DND-41 (cell line): ENCODE data around the gene DBX2.
"Not testable (repeated sequence)": the region's sequence is repeated elsewhere in the genome, so short reads cannot be mapped to it uniquely, and the experiment has no call there.

ENCODE experiments used
- ATAC-seq: fragments of 200-7000 bp; cut with Tn5 transposase; 3 replicates; pipeline ENCODE4 v1.9.1; 2021; ENCODE audit warnings: low read depth; ENCODE audit not compliant: insufficient read depth
- DNase-seq: peaks from one replicate; pipeline ENCODE4 v3.0.0-alpha.2; 2020
- H2AFZ ChIP-seq: 2 replicates; pipeline ENCODE4 v1.6.0; 2012; ENCODE audit warnings: low read depth, low read length
- H3K27ac ChIP-seq: 2 replicates; pipeline ENCODE4 v1.5.1; 2012; ENCODE audit warnings: low read length, inconsistent platforms
- H3K27me3 ChIP-seq: fragments of 200-600 bp; sonication (generic); 2 replicates; pipeline ENCODE4 v1.6.0; 2012; ENCODE audit warnings: low read length, mild to moderate bottlenecking, inconsistent platforms; ENCODE audit not compliant: insufficient read depth, poor library complexity
- H3K36me3 ChIP-seq: 2 replicates; pipeline ENCODE4 v1.5.1; 2012; ENCODE audit warnings: low read length, inconsistent platforms; ENCODE audit not compliant: insufficient read depth
- H3K4me1 ChIP-seq: 2 replicates; pipeline ENCODE4 v1.5.1; 2012; ENCODE audit warnings: mild to moderate bottlenecking, low read length; ENCODE audit not compliant: insufficient read depth
- H3K4me2 ChIP-seq: 2 replicates; pipeline ENCODE4 v1.6.0; 2012; ENCODE audit warnings: mild to moderate bottlenecking, moderate library complexity, low read length, inconsistent platforms; ENCODE audit not compliant: insufficient read depth
- H3K4me3 ChIP-seq, 2 experiments: fragments of 200-600 bp in 1 of 2; shearing (Covaris generic) in 1 of 2; 2 replicates each; pipeline ENCODE4 v1.5.1; 2012 to 2016; ENCODE audit warnings: inconsistent platforms in 2 of 2, low read length in 2 of 2, mild to moderate bottlenecking in 2 of 2, low read depth in 1 of 2, moderate library complexity in 1 of 2
- H3K79me2 ChIP-seq: 2 replicates; pipeline ENCODE4 v1.6.0; 2012; ENCODE audit warnings: low read length, inconsistent platforms; ENCODE audit not compliant: insufficient read depth
- H3K9ac ChIP-seq: 2 replicates; pipeline ENCODE4 v1.6.0; 2012; ENCODE audit warnings: low read depth, mild to moderate bottlenecking, inconsistent platforms, low read length, moderate library complexity
- H3K9me3 ChIP-seq: 2 replicates; pipeline ENCODE4 v1.5.1; 2012; ENCODE audit warnings: low read length, moderate library complexity, mild to moderate bottlenecking, inconsistent platforms; ENCODE audit not compliant: insufficient read depth, severe bottlenecking
- H4K20me1 ChIP-seq: 2 replicates; pipeline ENCODE4 v1.6.0; 2012; ENCODE audit warnings: low read length; ENCODE audit not compliant: insufficient read depth
- EZH2 ChIP-seq: IDR thresholded peaks from 3 replicates; pipeline ENCODE4 v1.6.1; 2012; ENCODE audit warnings: borderline replicate concordance, low read depth, mild to moderate bottlenecking, moderate library complexity, low read length, inconsistent platforms; ENCODE audit not compliant: severe bottlenecking
- TF ChIP-seq, protein P1 (sequence below): IDR thresholded peaks from 2 replicates; pipeline ENCODE4 v1.5.1; 2012; ENCODE audit warnings: borderline replicate concordance, low read length, moderate library complexity, mild to moderate bottlenecking; ENCODE audit not compliant: poor library complexity, severe bottlenecking; ENCODE audit errors: extremely low read depth

DBX2 gene

DNA sequence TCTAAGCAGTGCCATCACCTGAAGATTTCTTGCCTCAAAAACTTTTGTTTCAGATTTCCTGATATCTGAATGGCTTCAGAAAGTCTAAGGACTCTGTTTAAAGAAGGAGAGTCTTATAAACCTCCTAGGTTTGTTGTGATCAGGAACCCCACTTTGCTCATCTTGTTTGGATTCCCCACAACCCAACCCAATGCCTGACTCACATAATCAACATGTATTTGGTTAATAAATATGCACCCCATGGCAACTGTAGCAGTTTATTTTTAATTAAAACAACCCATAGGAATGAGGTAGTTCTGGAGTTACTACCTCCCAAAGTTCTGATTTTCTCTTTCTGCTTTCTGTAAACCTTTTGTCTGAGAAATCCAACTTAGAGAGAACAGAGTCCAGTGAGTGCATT lies 51.5 kb downstream of the DBX2 start:
- TF ChIP-seq EZH2: no peak
- TF ChIP-seq, protein P1, sequence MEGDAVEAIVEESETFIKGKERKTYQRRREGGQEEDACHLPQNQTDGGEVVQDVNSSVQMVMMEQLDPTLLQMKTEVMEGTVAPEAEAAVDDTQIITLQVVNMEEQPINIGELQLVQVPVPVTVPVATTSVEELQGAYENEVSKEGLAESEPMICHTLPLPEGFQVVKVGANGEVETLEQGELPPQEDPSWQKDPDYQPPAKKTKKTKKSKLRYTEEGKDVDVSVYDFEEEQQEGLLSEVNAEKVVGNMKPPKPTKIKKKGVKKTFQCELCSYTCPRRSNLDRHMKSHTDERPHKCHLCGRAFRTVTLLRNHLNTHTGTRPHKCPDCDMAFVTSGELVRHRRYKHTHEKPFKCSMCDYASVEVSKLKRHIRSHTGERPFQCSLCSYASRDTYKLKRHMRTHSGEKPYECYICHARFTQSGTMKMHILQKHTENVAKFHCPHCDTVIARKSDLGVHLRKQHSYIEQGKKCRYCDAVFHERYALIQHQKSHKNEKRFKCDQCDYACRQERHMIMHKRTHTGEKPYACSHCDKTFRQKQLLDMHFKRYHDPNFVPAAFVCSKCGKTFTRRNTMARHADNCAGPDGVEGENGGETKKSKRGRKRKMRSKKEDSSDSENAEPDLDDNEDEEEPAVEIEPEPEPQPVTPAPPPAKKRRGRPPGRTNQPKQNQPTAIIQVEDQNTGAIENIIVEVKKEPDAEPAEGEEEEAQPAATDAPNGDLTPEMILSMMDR: no peak
- H3K27me3 ChIP-seq: no peaks in the 10 kb centered on the region
- no peaks in the 10 kb centered on the region for H3K79me2 ChIP-seq
- H3K27ac ChIP-seq: no peak overlapping the region
- H3K36me3 ChIP-seq: no peaks in the 10 kb centered on the region
- H3K4me2 ChIP-seq: no peak overlapping the region
- H3K9ac ChIP-seq: no peak overlapping the region
- no peak overlapping the region for H2AFZ ChIP-seq
- H4K20me1 ChIP-seq: no peaks in the 10 kb centered on the region
- H3K4me1 ChIP-seq: no peaks in the 10 kb centered on the region
- no peaks in the 10 kb centered on the region for H3K9me3 ChIP-seq
- no peak overlapping the region for H3K4me3 ChIP-seq
- ATAC-seq: no peak
- no peak for DNase-seq

DNA sequence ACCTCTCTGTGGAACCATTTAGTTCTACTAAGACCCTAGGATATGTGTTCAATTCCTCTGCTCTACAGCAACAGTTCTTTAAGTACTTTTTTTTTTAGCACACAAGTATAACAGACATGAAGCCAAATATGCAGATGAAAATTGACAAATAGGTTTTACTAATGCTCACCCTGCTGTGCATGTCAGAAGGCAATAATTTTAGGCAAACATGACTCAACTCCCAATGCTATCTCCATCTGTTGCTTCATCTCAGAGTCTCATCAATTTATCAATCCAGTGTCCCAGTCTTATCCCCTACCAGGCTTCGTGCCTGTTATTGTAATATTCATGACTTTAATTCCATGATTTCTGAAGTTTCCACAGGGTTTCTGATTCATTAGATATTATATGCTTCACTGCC lies 57.7 kb downstream of the DBX2 start:
- no peaks in the 10 kb centered on the region for H3K27me3 ChIP-seq
- no peak for ATAC-seq
- H3K4me1 ChIP-seq: no peaks in the 10 kb centered on the region
- H3K36me3 ChIP-seq: no peaks in the 10 kb centered on the region
- no peak overlapping the region for H3K4me3 ChIP-seq
- no peaks in the 10 kb centered on the region for H3K79me2 ChIP-seq
- no peaks in the 10 kb centered on the region for H4K20me1 ChIP-seq
- no peak overlapping the region for H2AFZ ChIP-seq
- DNase-seq: no peak
- H3K9me3 ChIP-seq: no peaks in the 10 kb centered on the region
- H3K4me2 ChIP-seq: no peak overlapping the region
- no peak overlapping the region for H3K9ac ChIP-seq
- H3K27ac ChIP-seq: no peak overlapping the region
- TF ChIP-seq EZH2: no peak
- TF ChIP-seq, protein P1: no peak

DNA sequence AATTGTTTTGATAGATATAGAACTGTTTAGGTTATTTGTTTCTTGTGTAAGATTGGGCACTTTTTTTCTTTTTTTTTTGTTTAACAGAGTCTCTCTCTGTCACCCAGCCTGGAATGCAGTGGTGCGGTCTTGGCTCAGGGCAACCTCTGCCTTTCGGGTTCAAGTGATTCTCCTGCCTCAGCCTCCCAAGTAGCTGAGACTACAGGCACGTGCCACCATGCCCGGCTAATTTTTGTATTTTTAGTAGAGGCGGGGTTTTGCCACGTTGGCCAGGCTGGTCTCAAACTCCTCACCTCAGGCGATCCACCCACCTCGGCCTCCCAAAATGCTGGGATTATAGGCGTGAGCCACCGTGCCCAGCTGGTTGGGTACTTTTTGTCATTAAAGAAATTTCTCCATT lies 66.0 kb downstream of the DBX2 start:
- H3K4me1 ChIP-seq, H3K4me2 ChIP-seq, H2AFZ ChIP-seq, H3K4me3 ChIP-seq, ATAC-seq, H3K27me3 ChIP-seq, H3K9ac ChIP-seq, H4K20me1 ChIP-seq, H3K9me3 ChIP-seq, H3K27ac ChIP-seq, H3K36me3 ChIP-seq, H3K79me2 ChIP-seq, DNase-seq: not testable (repeated sequence)

DNA sequence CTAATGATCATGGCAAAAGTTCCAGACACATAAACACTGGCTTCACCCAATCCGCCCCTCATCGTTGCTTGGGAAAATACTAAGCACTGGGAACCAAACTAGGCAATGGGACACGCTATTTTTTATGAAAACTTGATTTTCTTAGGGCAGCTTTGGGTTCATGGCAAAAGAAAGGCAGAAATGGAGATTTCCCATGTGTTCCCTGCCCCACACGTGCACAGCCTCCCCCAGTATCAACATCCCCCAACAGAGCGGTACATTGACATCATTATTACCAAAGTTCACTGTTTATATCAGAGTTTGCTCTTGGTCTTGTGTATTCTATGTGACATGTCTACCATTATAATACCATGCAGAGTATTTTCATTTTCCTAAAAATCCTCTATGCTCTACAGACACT lies 71.0 kb downstream of the DBX2 start:
- no peak for DNase-seq
- no peak overlapping the region for H3K9ac ChIP-seq
- no peaks in the 10 kb centered on the region for H3K27me3 ChIP-seq
- H3K27ac ChIP-seq: no peak overlapping the region
- H4K20me1 ChIP-seq: no peaks in the 10 kb centered on the region
- no peak overlapping the region for H3K4me2 ChIP-seq
- no peak for ATAC-seq
- no peaks in the 10 kb centered on the region for H3K4me1 ChIP-seq
- no peak overlapping the region for H2AFZ ChIP-seq
- H3K36me3 ChIP-seq: no peaks in the 10 kb centered on the region
- H3K4me3 ChIP-seq: no peak overlapping the region
- no peak for TF ChIP-seq EZH2
- TF ChIP-seq, protein P1: no peak
- H3K9me3 ChIP-seq: no peaks in the 10 kb centered on the region
- H3K79me2 ChIP-seq: no peaks in the 10 kb centered on the region
